ENCODE measurements around the gene TMEM244. TPM values are rescaled to one million over a fixed set of nuclear protein-coding genes. Genes with fewer than 3 reads are reported as not detected.

The TMEM244 gene
- total RNA-seq, 3 donors from 2014 or later = not detected

DNA sequence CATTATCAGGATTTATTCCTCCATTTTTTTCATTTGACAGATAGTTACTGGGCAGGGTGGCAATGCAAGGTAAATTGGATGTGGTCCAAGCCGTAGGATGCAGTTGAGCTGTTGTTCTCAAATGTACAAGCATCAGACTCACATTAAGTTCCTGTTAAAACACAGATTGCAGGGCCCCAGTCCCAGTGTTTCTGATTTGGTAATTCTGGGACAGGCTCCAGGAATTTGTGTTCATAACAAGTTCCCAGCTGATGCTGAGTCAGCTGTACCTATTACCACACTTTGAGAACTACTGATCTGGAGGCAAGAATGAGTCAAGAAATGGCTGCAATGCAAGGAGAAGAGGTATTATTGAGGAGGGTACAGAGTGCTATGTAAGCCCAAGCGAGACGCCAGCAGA, 11.7 kb downstream of the TMEM244 start:
- Histone ChIP-seq H3K27me3 (no peaks in the 10 kb centered on the region), H3K27ac (no peak overlapping the region), H3K9me3 (no peaks in the 10 kb centered on the region), H3K4me1 (no peaks in the 10 kb centered on the region), H3K4me3 (no peak overlapping the region), H3K36me3 (no peaks in the 10 kb centered on the region)
- TF ChIP-seq POLR2AphosphoS5 (IDR thresholded peaks at IDR 0.05) (no peak), POLR2A (IDR thresholded peaks at IDR 0.05) (no peak), CTCF (IDR thresholded peaks at IDR 0.05) (no peak)
- intact Hi-C loops (cut with DNase I; ENCODE audit: low total_unique reads) = no loop called here
- no peak for DNase-seq (ENCODE audit: low spot score in 2 of 2)

DNA sequence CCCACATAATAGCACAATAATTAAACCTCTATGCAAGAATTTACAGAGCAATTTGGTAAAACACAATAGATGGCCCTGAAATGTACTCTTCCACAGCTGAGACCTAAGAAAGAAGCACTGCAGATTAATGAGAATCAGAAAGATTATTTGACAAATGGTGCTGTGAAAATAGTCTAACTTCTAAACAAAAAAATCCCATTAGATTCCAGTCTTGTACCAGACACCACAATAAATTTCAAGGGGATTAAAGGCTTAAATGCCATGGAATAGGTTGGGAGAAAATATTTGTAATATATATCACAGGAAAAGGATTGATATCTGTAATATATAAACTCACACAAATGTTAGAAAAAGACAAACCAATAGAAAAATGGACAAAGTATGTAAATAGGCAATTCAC, 14.4 kb downstream of the TMEM244 start:
- H3K4me1 ChIP-seq = no peaks in the 10 kb centered on the region
- no peak overlapping the region for H3K4me3 ChIP-seq
- no peak overlapping the region for H3K27ac ChIP-seq
- TF ChIP-seq CTCF (IDR thresholded peaks at IDR 0.05) (no peak), POLR2A (IDR thresholded peaks at IDR 0.05) (no peak), POLR2AphosphoS5 (IDR thresholded peaks at IDR 0.05) (no peak)
- intact Hi-C loops (cut with DNase I; ENCODE audit: low total_unique reads) = no loop called here
- no peaks in the 10 kb centered on the region for H3K36me3 ChIP-seq
- no peaks in the 10 kb centered on the region for H3K9me3 ChIP-seq
- DNase-seq (ENCODE audit: low spot score in 2 of 2) = no peak
- no peaks in the 10 kb centered on the region for H3K27me3 ChIP-seq

DNA sequence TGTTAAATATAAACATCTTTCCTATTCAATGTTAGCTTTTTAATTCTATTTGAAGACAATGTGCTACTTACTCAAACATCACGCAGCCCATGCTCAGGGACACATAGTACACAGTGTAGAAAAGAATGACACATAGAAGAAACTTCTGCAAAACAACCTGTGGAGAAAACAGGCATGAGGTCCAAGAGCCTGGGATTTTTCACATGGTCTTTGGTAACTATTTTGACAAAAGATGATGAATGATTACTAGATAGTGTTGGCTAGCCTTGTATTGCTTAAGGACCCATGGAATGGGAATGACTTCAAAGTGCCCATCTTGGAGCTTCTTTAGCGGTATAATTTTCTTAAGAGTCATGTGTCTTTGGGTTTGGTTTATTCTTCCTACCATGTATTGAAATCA, 15.4 kb downstream of the TMEM244 start:
- TF ChIP-seq POLR2AphosphoS5 (IDR thresholded peaks at IDR 0.05) = no peak
- no peak for TF ChIP-seq CTCF (IDR thresholded peaks at IDR 0.05)
- TF ChIP-seq POLR2A (IDR thresholded peaks at IDR 0.05) = no peak
- Histone ChIP-seq H3K4me3 (no peak overlapping the region), H3K9me3 (no peaks in the 10 kb centered on the region), H3K36me3 (no peaks in the 10 kb centered on the region), H3K27ac (no peak overlapping the region), H3K27me3 (no peaks in the 10 kb centered on the region), H3K4me1 (no peaks in the 10 kb centered on the region)
- DNase-seq (ENCODE audit: low spot score in 2 of 2) = no peak
- intact Hi-C loops (cut with DNase I; ENCODE audit: low total_unique reads) = no loop called here

- intact Hi-C loops (cut with DNase I; ENCODE audit: low total_unique reads) = no loop called here
- Histone ChIP-seq H3K27ac (no peak overlapping the region), H3K36me3 (no peaks in the 10 kb centered on the region), H3K4me1 (no peaks in the 10 kb centered on the region), H3K27me3 (no peaks in the 10 kb centered on the region), H3K9me3 (no peaks in the 10 kb centered on the region), H3K4me3 (no peak overlapping the region)
- TF ChIP-seq POLR2A (IDR thresholded peaks at IDR 0.05) = no peak
- TF ChIP-seq CTCF (IDR thresholded peaks at IDR 0.05) = no peak
- no peak for TF ChIP-seq POLR2AphosphoS5 (IDR thresholded peaks at IDR 0.05)
- DNase-seq (ENCODE audit: low spot score in 2 of 2) = no peak
These were observed 16.8 kb downstream of the TMEM244 start for GRCh38 chr6:129844118-129844891.

GRCh38 chr6:129843573-129843972, 17.5 kb downstream of the TMEM244 start:
- no peak overlapping the region for H3K27ac ChIP-seq
- H3K36me3 ChIP-seq = no peaks in the 10 kb centered on the region
- no peak overlapping the region for H3K4me3 ChIP-seq
- no peaks in the 10 kb centered on the region for H3K4me1 ChIP-seq
- TF ChIP-seq POLR2AphosphoS5 (IDR thresholded peaks at IDR 0.05) (no peak), CTCF (IDR thresholded peaks at IDR 0.05) (no peak), POLR2A (IDR thresholded peaks at IDR 0.05) (no peak)
- DNase-seq (ENCODE audit: low spot score in 2 of 2) = no peak
- intact Hi-C loops (cut with DNase I; ENCODE audit: low total_unique reads) = no loop called here
- no peaks in the 10 kb centered on the region for H3K27me3 ChIP-seq
- no peaks in the 10 kb centered on the region for H3K9me3 ChIP-seq

Measured in breast epithelium (tissue), 4 donors.